HG03108 (cell line): Measurements from ENCODE around the gene EHD3.

Source experiments
- ATAC-seq: cut with Tn5 transposase; IDR thresholded peaks from one replicate; pipeline ENCODE4 v1.9.1; 2021; ENCODE audit warnings: moderate library complexity; ENCODE audit not compliant: unreplicated experiment

The EHD3 gene

GRCh38 chr2:31253356-31254131, 19.6 kb downstream of the EHD3 start:
- ATAC-seq, result no peak

GRCh38 chr2:31254237-31255203, 20.6 kb downstream of the EHD3 start:
- ATAC-seq, result no peak

- peak; percentile 64 for ATAC-seq
Observed at GRCh38 chr2:31255911-31256571, 22.1 kb downstream of the EHD3 start.

- no peak for ATAC-seq
Observed at GRCh38 chr2:31256611-31257382, 22.8 kb downstream of the EHD3 start.

- ATAC-seq, result peak; percentile 39
Observed at GRCh38 chr2:31258351-31258750, 24.4 kb downstream of the EHD3 start.

- no peak for ATAC-seq
Observed at GRCh38 chr2:31259075-31259474, 25.1 kb downstream of the EHD3 start.

GRCh38 chr2:31260870-31261269, 26.9 kb downstream of the EHD3 start:
- ATAC-seq, result no peak

GRCh38 chr2:31263636-31264190, 29.8 kb downstream of the EHD3 start:
- no peak for ATAC-seq

- no peak for ATAC-seq
Observed at GRCh38 chr2:31265234-31265633, 31.3 kb downstream of the EHD3 start.

- no peak for ATAC-seq
Observed at GRCh38 chr2:31266804-31267203, 32.9 kb downstream of the EHD3 start.

- ATAC-seq, result no peak
Observed at GRCh38 chr2:31267437-31268120, 33.6 kb downstream of the EHD3 start.

GRCh38 chr2:31268344-31268743, 34.4 kb downstream of the EHD3 start:
- ATAC-seq, result no peak

GRCh38 chr2:31269087-31269486, 35.1 kb downstream of the EHD3 start:
- no peak for ATAC-seq

GRCh38 chr2:31270131-31270530, 36.2 kb downstream of the EHD3 start:
- ATAC-seq, result no peak

GRCh38 chr2:31270822-31271231, 36.9 kb downstream of the EHD3 start:
- ATAC-seq, result no peak

GRCh38 chr2:31271851-31272267, 37.9 kb downstream of the EHD3 start:
- no peak for ATAC-seq

- no peak for ATAC-seq
Observed at GRCh38 chr2:31274401-31275075, 40.6 kb downstream of the EHD3 start.

GRCh38 chr2:31275976-31276375, 42.0 kb downstream of the EHD3 start:
- ATAC-seq, result no peak

- no peak for ATAC-seq
Observed at GRCh38 chr2:31277621-31278020, 43.7 kb downstream of the EHD3 start.
